ENCODE results near the gene HLA-DQB2.

DNA sequence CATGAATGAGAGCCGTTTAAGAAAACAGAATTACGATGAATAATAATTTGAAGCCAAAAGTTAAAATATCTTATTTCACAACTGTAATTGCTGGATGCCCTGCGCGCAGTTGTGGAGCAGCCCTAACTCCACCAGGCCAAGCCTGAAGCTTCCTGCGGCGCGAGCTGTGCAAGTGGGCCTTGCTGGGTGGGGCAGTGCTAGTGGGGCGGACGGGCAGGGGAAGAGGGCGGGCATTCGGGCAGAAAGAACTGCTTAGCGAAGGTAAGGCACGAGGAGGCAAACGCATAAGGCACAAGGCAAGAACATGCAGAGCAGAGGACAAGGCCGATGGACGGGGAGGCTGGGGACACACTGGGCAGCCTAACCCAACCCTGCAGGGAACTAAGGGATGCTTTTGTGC, 2.3 kb downstream of the HLA-DQB2 start:
- TF ChIP-seq, protein P1, sequence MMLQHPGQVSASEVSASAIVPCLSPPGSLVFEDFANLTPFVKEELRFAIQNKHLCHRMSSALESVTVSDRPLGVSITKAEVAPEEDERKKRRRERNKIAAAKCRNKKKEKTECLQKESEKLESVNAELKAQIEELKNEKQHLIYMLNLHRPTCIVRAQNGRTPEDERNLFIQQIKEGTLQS (CRISPR knock-in tag; conservative IDR thresholded peaks at IDR 0.05) = no peak
- TF ChIP-seq MLX (CRISPR knock-in tag; IDR thresholded peaks at IDR 0.05) = no peak
- TF ChIP-seq CTCF (IDR thresholded peaks at IDR 0.05) = no peak
- no peak for TF ChIP-seq TCF7 (CRISPR knock-in tag; IDR thresholded peaks at IDR 0.05; ENCODE audit: low read depth)
- TF ChIP-seq ETV6 (CRISPR knock-in tag; IDR thresholded peaks at IDR 0.05) = no peak
- TF ChIP-seq ELF4 (CRISPR knock-in tag; IDR thresholded peaks at IDR 0.05; ENCODE audit: low read depth) = no peak
